HG02981 (cell line): ENCODE measurements around the gene TXLNA.

ENCODE experiments used
- ATAC-seq: cut with Tn5 transposase; IDR thresholded peaks from one replicate; pipeline ENCODE4 v1.9.1; 2021; ENCODE audit warnings: mild to moderate bottlenecking, moderate library complexity; ENCODE audit not compliant: unreplicated experiment

TXLNA gene

DNA sequence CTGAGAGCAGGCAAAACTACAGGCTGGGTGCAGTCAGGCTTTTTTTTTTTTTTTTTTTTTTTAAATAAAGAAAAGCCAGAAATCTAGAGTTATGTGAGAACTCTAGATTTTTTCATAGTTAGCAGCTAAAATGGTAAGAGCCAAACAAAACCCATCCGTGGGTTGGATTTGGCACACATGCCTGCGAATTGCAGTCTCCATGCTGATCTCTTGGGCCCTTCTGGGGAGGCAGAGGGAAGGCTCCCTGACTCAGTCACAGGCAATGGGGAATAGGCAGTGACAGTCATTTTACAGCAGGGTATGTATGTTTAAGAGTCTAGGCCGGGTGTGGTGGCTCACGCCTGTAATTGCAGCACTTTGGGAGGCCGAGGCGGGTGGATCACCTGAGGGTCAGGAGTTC, 2.6 kb downstream of the TXLNA start:
- no peak for ATAC-seq

DNA sequence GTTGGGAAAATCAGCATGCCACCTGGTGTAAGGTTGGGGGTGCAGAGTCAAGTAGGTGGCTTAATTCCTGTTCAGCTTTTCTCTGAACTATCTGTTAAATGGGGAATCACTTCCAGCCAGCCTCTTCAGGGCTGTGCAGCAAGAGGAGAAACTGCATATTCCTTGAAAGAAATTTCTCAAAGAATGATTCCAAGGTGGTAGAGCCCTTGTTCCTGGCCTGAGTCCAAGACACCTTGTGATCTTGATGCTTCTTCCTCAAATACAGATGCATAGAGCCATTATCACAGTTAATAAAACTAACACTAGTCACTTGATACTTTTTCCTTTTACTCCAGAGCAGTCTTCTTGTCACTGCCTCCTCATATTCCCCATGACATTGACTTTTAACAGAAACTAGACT, 5.2 kb downstream of the TXLNA start:
- no peak for ATAC-seq

GRCh38 chr1:32186077-32186476, 6.6 kb downstream of the TXLNA start:
- no peak for ATAC-seq

DNA sequence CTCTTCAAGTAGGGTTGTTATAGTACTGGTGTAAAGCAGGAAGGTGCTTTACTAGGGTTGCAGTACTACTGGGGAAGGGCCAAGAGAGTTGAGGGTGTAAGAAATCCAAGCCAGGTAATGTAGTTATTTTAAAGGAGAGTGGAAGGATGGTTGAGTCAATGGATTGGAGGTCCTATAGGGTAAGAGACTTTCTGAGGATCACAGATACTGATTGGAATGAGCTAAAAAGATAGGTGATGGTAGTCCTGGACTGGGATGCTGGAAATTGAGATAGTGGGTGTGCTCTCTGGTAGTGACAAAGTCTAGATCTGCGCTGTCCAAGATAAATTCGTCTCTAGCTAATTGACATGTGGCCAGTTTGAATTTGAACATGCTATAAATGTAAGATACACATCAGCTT, 7.0 kb downstream of the TXLNA start:
- no peak for ATAC-seq

- ATAC-seq, result no peak
Observed at GRCh38 chr1:32187850-32188249, 8.4 kb downstream of the TXLNA start.

GRCh38 chr1:32192220-32192948, 12.9 kb downstream of the TXLNA start:
- ATAC-seq, result no peak

DNA sequence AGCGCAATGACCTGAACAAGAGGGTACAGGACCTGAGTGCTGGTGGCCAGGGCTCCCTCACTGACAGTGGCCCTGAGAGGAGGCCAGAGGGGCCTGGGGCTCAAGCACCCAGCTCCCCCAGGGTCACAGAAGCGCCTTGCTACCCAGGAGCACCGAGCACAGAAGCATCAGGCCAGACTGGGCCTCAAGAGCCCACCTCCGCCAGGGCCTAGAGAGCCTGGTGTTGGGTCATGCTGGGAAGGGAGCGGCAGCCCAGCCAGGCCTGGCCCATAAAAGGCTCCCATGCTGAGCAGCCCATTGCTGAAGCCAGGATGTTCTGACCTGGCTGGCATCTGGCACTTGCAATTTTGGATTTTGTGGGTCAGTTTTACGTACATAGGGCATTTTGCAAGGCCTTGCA, 15.5 kb downstream of the TXLNA start:
- ATAC-seq, result no peak

GRCh38 chr1:32195531-32195930, 16.1 kb downstream of the TXLNA start:
- ATAC-seq, result no peak

GRCh38 chr1:32195972-32196823, 16.7 kb downstream of the TXLNA start:
- ATAC-seq, result no peak

DNA sequence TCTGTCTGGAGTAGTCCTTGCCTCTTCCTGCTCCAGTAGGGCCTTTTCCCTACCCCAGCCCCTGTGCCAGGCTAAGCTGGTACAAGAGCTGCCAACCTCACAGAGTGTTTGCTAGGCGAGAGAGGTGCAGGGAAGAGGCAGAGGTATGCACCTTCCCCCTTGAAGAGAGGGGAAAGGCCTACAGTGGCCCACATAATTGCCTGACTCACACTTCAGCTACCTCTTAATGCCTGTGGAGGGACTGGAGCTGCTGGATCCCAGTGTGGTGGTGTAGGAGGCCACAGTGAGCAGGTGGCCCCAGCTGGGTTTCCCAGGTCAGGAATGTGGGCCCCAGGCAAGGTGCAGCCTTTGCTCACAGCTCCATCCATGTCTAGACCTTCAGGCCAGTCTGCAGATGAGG, 17.6 kb downstream of the TXLNA start:
- no peak for ATAC-seq

DNA sequence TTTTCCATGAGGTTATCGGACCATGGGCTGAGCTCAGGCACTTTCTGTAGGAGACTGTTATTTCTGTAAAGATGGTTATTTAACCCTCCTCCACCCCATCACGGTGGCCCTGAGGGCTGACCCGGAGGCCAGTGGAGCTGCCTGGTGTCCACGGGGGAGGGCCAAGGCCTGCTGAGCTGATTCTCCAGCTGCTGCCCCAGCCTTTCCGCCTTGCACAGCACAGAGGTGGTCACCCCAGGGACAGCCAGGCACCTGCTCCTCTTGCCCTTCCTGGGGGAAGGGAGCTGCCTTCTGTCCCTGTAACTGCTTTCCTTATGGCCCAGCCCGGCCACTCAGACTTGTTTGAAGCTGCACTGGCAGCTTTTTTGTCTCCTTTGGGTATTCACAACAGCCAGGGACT, 18.4 kb downstream of the TXLNA start:
- no peak for ATAC-seq

DNA sequence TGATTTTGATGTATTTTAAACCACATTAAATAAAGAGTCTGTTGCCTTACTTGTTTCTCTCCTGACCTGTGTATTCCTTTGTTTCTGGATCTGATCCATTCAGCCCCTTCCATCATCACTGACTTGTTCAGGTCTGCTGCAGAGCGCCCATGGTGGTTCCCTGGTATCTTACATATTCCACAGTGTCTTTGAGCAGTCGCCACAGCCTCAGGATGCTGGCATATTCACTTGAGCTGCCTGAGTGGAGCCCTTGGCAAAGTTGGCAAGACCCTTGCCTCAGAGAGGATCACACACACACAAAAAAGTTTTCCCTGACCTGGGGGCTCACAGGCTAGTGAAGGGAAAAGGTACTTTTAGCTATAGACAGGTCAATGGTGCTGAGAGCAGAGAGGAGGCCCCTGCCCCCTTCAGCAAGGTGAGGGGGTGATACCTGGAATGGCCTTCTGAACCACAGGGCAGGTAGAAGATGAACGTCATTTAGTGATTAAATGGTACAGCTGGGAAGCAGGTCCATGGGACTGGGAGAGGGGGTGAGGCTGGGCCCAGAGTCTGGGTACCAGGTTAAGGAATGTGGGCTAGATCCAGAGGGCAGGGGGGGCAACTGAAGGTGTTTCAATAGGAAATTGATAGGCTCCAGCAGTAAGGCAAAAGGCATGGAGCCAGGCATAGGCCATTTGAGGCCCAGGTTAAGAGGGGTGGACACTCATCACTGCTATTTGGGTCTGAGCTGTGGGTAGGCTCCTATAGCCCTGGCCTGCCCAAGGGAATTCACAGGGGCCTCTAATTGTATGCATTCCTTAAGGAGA, 19.0 kb downstream of the TXLNA start:
- ATAC-seq, result no peak

DNA sequence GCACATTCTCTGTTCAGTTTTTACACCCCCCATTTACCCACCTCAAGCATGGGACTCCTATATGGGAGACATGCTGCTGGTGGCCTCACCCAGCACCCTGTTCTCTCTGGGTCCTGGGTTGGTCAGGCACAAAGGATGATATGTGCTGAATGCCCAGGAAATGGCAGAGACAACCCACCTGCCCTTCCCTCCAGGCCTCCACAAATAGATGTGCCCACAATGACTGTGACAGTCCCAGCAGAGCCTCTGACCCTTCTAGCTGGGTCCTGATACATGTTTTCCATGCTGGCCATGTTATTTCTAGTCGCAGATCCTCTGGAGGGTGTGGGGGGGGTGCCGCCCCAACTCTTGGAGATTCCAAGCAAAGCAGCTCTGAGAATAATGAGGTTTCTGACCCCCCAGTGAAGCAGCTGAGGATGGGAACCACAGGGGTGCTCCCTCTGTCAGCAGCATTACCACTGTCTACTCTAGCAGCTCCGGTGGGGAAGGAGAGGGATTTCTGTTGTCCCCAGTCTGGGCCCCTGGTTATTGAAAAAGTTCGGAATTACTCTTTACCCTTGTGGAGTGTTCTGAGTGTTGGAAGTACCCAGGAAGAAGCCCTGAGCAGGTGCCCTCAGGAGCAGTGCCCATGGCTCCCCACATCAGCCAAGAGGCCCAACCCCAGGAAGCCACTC, 19.7 kb downstream of the TXLNA start:
- ATAC-seq, result no peak

DNA sequence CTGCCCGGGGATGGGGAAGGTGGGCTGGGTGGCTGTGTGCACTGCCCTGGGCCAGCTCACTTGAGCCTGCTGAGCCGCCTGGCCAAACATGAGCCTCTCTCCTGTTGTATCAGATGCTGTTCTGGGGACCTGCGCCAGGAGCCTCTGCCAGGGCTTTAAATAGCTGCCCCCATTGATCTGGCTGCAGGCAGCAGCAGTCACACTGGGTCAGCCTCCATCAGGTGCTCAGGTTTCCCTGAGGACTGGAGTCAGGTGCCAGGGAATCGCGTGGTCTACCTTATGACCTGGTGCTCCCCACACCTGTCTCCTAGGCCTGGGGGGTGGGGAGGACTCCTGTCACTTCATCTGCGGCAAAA, 20.2 kb downstream of the TXLNA start:
- ATAC-seq, result no peak

DNA sequence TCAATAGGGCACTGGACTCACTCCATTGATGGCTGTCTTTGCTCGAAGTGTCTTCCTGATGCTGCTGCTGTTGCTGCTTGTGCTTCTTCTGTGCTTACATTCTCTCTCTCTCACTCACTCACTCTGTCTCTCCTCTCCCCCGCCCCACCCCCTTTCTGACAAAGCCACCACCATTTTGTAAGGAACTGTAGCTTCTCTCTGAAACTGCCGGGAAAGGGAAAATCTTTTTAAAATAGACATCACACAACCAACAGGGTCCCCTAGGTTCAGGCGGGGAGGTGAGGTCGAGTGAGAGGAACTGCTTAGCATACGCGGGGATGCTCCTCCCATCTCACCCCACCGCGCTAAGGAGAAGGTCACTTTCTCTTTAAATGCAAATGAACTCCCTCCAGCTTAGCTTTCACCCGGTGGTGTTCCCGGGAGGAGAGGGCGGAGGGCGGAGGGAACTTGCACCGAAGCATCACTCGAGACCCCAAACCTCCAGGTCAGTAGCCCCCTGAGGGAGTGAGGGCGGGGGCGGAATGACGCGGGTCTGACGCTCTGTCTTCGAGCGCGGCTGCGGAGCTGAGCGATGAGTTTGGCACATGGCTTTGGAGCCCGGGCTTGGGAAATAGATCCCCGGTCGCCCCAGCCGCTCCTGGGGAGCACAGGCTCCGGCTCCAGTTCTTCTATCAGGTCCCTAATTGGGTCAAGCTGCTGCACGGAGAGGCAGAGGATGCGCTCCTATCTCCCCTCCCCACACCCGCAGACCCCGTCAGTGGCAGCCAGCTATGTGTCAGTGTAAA, 20.9 kb downstream of the TXLNA start, which contains the start of gene CCDC28B:
Gene CCDC28B, plus strand, starts transcription at position 370 of the 785 bp plus-strand sequence. CDS start 1,341 bp downstream, outside the sequence.
- ATAC-seq, result no peak

DNA sequence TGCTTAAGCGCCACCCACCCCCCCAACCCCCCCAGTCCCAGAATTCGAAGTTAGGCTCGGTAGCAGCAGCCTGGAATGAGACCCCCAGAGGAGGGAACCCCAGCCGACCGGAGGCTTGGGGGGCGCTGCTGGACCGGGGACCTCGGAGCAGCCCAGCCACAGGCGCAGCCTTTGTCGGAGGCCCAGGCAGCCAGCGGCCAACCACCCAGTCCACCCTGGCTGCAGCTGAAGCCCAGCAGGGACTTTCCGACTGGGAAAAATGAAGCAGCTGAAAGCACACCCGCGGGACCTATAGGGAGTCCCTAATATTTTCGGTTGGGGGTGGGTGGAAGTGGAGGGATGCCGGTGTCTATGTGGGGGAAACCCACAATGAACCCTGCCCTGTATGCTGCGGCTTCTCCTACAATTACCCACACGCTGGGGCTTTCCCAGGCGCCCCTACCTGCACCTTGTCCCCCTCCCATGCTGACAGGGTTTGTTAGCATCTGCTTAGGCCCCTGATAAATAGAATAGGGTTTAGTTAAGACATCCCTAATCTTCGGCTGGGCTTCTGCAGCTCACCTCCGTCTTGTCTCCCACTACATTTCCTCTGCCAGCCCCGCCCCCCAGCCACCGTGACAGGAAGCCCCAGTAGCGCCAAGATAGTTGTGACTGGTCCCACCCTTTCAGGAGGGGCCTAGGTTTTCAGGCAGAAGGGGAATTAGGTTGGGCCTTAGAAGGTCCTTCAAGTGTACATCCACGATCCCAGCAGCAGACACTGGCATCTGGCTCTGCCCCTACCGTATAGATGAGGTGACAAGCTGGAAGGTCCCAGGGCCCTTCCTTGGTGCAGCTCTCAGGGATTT, 21.8 kb downstream of the TXLNA start:
- no peak for ATAC-seq

DNA sequence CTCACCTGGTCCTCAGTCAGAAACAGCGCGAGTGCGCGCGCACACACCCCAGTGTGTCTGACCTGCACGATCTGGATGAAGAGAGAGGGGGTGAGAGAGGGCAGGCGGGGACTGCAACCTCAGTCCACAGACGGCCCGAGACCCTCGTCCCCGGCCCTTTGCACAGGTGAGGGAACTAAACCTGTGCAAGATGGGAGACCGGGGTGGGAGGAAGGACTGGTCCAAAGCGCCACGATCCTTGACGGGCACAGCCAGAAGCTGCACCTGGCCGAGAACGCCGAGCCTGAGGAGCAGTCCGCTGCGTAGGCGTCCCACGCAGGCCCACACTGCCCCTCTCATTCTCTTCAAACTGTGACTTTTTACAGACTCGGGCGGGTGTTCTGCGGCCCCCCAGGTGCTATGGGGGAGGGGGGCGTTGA, 25.5 kb downstream of the TXLNA start:
- ATAC-seq, result no peak

- peak; percentile 46 for ATAC-seq
Observed at GRCh38 chr1:32205401-32206370, 26.2 kb downstream of the TXLNA start, which contains the start of gene IQCC. TSS of gene IQCC (plus strand) at chr1:32205671. CDS start at chr1:32205682, 11 bp downstream.
